ENCODE results near the gene ARAP1.
"Not testable (repeated sequence)": the region's sequence is repeated elsewhere in the genome, so short reads cannot be mapped to it uniquely, and the experiment has no call there.

Gene ARAP1

GRCh38 chr11:72752088-72752914 is at the start of gene ARAP1:
Gene ARAP1, minus strand, starts transcription at chr11:72752408. Its CDS starts 25,280 bp downstream, at chr11:72727128.
- peak; percentile 80 for DNase-seq

- DNase-seq: no peak
Observed at GRCh38 chr11:72799441-72799840, 47.2 kb upstream of the ARAP1 start.

DNA sequence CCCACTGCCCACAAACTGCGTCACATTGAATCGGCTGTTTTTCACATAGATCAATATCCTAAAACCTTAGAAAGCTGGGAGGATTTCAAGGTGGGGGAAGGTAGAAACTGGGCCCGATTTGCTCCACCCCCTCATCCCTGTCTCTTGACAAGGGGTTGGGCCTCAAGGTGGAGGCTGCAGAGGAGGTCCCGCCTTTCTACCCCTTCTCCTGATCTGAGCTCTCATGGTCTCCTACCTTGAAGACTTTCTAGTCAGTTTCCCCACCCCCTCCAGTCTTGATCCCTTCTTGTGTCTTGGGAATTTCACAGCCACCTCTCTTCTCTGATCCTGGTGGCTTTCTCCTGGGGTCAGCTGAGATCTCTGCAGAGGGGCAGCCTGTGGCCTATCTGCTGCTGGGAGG is 46.2 kb upstream of the ARAP1 start:
- DNase-seq: no peak

DNA sequence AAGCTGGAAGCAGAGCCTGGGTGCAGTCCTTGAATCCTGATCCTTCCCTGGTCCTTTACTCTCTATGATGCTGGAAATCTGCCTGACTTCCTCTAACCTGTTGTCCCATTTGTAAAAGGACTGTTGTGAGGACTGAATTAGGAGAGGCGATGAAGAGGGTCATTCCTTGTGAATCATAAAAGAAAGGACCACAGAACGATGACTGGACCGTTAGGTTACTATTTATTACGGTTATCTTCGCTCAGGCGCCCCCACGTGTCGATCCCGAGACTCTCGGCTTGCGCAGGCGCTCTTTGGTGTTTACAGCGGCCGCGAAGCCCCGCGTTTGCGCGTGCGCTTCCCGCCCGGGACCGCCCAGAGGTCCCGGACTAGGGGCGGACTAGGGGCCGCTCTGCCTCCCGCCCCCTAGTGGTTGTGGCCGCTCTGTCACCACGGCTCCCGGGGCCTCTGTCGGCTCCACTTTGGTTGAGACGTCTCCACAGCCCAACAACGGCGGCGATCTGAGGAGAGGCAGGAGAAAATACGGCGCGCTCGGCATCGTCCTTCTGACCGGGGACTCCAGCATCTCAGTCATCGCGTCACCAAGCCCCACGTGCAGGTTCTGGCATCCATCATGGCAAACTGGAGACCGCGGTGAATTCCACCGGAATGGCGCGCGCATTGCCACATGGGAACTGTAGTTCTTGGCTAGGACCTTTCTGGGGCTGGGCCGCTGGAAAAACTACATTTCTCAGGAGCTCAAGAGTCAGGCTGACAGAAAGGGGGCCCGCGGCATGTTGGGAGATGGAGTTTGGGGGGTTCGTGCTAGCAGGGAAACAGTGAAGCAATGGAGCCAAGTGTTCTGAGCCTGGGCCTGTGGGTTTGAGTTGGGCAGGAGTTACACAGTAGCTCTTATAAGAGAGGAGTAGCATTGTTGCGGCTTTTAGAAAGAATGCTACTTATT is 41.5 kb upstream of the ARAP1 start, which contains the start of gene STARD10:
Gene STARD10, minus strand, starts transcription at position 623 of the 943 bp plus-strand sequence. CDS start 12,866 bp downstream, outside the sequence.
- DNase-seq: peak; percentile 100

- DNase-seq: no peak
Observed at GRCh38 chr11:72793076-72793424, 40.8 kb upstream of the ARAP1 start.

- DNase-seq: no peak
Observed at GRCh38 chr11:72792437-72793021, 40.3 kb upstream of the ARAP1 start.

GRCh38 chr11:72791228-72791627 is 39.0 kb upstream of the ARAP1 start:
- DNase-seq: not testable (repeated sequence)

DNA sequence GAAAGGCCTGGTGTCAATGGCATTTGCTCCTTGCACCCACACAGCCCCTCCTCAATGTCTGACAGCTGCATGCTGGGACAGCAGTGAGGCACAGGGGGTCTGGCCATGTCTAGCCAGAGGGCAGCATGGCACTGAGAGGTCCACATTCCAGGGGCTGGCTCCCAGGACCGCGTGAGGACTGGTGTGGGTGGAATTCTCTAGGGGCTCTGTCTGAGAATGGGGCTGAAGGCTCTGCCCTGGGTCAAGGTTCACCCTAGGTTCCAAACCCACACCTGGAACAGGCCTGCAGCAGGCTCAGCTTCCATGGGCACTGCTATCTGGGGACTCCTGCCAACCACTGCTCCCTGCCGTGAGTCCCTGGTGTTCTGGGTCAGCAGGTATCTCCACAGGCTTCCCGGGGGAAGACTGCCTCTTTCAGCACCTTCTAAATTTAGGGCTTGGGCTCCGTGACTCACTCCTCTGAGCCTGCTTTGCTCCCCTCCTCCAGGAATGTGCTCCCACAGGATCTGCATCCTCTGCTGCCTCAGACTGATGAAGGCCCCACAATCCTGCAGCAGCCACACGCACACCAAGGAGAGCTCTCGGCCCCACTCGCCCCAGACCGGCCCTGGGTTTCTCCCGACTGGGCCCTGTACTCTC is 37.4 kb upstream of the ARAP1 start:
- DNase-seq: no peak

GRCh38 chr11:72788241-72788640 is 36.0 kb upstream of the ARAP1 start:
- no peak for DNase-seq

- DNase-seq: peak; percentile 53
Observed at GRCh38 chr11:72787216-72788104, 35.3 kb upstream of the ARAP1 start.

DNA sequence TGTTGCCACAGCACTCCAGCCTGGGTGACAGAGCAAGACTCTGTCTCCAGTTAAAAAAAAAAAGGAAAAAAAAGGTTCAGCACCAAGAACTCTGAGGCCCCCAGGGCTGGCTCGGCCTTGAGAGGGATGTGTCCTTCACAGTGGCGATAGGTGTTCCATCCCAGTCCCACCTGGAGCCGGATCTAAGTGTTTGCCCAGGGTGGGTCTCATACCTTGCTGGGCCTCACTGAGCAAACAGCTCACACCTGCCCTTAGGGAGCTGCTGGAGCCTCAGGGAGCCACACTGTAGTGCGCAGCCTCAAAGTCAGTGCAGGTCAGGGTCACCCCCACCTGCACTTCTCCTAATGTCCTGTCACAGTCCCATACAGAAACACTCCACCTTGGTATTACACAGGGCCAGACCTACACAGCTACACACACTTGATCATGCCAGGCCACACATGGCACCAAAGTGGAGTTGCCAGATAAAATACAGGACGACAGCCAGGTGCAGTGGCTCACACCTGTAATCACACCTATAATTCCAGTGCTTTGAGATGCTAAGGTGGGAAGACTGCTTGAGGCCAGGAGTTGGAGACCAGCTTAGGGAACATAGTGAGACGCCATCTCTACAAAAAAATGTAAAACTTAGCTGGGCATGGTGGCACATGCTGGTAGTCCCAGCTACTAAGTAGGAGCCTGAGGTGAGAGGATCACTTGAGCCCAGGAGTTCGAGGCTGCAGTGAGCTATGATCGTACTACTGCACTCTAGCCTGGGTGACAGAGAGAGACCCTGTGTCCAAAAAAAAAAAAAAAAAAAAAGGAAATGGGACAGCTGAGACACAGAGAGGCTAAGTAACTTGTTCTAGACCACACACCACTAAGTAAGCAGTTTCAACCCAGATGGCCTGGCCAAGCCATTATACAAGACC is 34.4 kb upstream of the ARAP1 start:
- no peak for DNase-seq

DNA sequence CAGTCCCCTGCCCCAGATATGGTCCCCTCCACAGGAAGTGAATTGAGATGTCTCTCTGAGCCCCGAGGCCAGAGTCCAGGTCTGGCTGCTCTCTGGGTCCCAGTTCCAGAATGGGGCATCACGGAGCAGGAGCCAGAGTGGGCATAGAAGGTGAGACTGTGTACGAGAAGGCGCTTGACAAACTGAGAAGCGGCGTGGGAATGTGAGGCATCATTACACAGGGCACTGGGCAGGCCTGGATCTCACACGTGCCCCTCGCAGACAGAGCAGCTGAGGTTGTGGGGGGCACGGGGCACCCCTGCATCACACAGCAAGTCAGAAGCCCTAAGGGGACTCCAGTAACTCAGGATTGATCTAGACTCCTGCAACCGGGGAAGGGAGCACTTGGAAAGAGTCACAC is 32.5 kb upstream of the ARAP1 start:
- no peak for DNase-seq

- no peak for DNase-seq
Observed at GRCh38 chr11:72783144-72783905, 31.1 kb upstream of the ARAP1 start.

DNA sequence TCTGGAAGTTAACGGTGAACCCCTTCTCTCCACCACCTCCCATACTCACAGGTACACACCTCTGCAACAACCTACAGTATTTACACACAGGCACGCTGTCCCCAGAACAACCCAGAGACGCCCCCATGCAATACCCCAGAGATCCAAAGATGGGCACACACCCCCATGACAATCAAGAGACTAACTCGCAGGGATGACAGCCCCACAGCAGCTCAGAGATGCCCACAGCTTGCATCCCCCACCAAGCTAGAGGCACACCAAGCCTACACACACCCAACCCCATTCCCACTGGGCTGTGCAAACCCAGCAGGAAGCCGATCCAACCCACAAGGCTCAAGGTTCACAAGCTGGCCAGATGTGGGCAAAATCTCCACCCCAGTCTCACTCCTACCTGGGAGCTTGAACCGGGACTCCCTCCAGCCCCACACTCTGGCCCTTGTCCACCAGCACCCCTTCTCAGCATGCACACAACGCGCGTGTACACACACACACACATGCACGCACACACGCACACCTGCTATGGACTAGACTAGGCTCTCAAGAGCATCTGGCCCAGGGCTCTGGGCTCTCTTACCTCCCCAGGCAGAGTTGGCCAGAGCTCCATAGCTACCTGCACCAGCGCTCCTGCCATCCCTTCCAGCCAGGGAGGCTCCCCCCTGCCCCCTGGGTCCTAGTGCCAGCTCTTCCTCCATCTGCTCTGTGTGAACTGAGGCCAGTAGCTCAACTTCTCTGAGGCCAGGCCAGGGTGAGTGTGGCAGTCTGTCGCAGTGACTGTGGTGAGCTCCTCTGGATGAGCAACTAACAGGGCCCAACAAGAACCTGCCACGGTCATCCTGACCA is 30.1 kb upstream of the ARAP1 start:
- no peak for DNase-seq

- DNase-seq: no peak
Observed at GRCh38 chr11:72781313-72782080, 29.3 kb upstream of the ARAP1 start.

GRCh38 chr11:72781063-72781312 is 28.8 kb upstream of the ARAP1 start:
- no peak for DNase-seq

GRCh38 chr11:72780296-72781062 is 28.3 kb upstream of the ARAP1 start:
- no peak for DNase-seq
